H9 (cell line): ENCODE data around the gene TEX48. TPM values are rescaled to one million over a fixed set of nuclear protein-coding genes. Genes with fewer than 3 reads are reported as not detected.

Source experiments
- DNase-seq: peaks from one replicate; pipeline ENCODE4 v3.0.0-alpha.2; 2017
- H2AFZ ChIP-seq: one replicate; pipeline ENCODE4 v1.6.1; 2013; ENCODE audit warnings: mild to moderate bottlenecking, low read length, control low read depth, moderate library complexity
- H2AK5ac ChIP-seq: 2 replicates; pipeline ENCODE4 v1.6.1; 2013; ENCODE audit warnings: low read length, control low read depth, mixed read lengths; ENCODE audit not compliant: insufficient read length
- H2BK120ac ChIP-seq: one replicate; pipeline ENCODE4 v1.6.1; 2013; ENCODE audit warnings: low read depth, mild to moderate bottlenecking, low read length, control low read depth, inconsistent platforms; ENCODE audit not compliant: poor library complexity, severe bottlenecking
- H2BK12ac ChIP-seq: 2 replicates; pipeline ENCODE4 v1.6.1; 2013; ENCODE audit warnings: low read length, control low read depth, mixed read lengths, low read depth; ENCODE audit not compliant: insufficient read length
- H2BK15ac ChIP-seq: 2 replicates; pipeline ENCODE4 v1.6.1; 2013; ENCODE audit warnings: low read depth, low read length, control low read depth
- H2BK20ac ChIP-seq: one replicate; pipeline ENCODE4 v1.6.1; 2013; ENCODE audit warnings: low read depth, mild to moderate bottlenecking, low read length, control low read depth, inconsistent platforms; ENCODE audit not compliant: poor library complexity, severe bottlenecking
- H2BK5ac ChIP-seq: 2 replicates; pipeline ENCODE4 v1.6.1; 2013; ENCODE audit warnings: low read length, control low read depth, mixed read lengths; ENCODE audit not compliant: insufficient read length
- H3K14ac ChIP-seq: 2 replicates; pipeline ENCODE4 v1.6.1; 2013; ENCODE audit warnings: low read length, control low read depth; ENCODE audit not compliant: insufficient read depth
- H3K18ac ChIP-seq: 2 replicates; pipeline ENCODE4 v1.6.1; 2013; ENCODE audit warnings: low read depth, mild to moderate bottlenecking, mixed read lengths, low read length, control low read depth; ENCODE audit not compliant: insufficient read length
- H3K23ac ChIP-seq: 2 replicates; pipeline ENCODE4 v1.6.1; 2013; ENCODE audit warnings: low read length, control low read depth, mixed read lengths, low read depth; ENCODE audit not compliant: insufficient read length
- H3K23me2 ChIP-seq: 2 replicates; pipeline ENCODE4 v1.6.1; 2013; ENCODE audit warnings: low read depth, mild to moderate bottlenecking, mixed read lengths, low read length, control low read depth; ENCODE audit not compliant: insufficient read length, poor library complexity, severe bottlenecking
- H3K27ac ChIP-seq: 2 replicates; pipeline ENCODE4 v1.5.1; 2013; ENCODE audit warnings: low read length, control low read depth, mixed read lengths, low read depth; ENCODE audit not compliant: insufficient read length
- H3K27me3 ChIP-seq: 2 replicates; pipeline ENCODE4 v1.6.1; 2013; ENCODE audit warnings: low read length, control low read depth, inconsistent platforms; ENCODE audit not compliant: insufficient read depth
- H3K4ac ChIP-seq: 2 replicates; pipeline ENCODE4 v1.6.1; 2013; ENCODE audit warnings: low read depth, mild to moderate bottlenecking, control low read depth, inconsistent platforms, low read length, moderate library complexity
- H3K4me1 ChIP-seq: 2 replicates; pipeline ENCODE4 v1.6.1; 2013; ENCODE audit warnings: low read length, control low read depth, inconsistent platforms; ENCODE audit not compliant: insufficient read depth
- H3K4me2 ChIP-seq: 2 replicates; pipeline ENCODE4 v1.6.1; 2013; ENCODE audit warnings: low read length, control low read depth, mixed read lengths; ENCODE audit not compliant: insufficient read length, insufficient read depth
- H3K56ac ChIP-seq: 2 replicates; pipeline ENCODE4 v1.6.1; 2013; ENCODE audit warnings: low read depth, mild to moderate bottlenecking, mixed read lengths, low read length, control low read depth; ENCODE audit not compliant: insufficient read length
- H3K79me1 ChIP-seq: 2 replicates; pipeline ENCODE4 v1.6.1; 2013; ENCODE audit warnings: low read depth, mild to moderate bottlenecking, moderate library complexity, low read length, control low read depth, inconsistent platforms; ENCODE audit not compliant: insufficient read depth, poor library complexity, severe bottlenecking
- H3K79me2 ChIP-seq: 2 replicates; pipeline ENCODE4 v1.6.1; 2013; ENCODE audit warnings: low read length, control low read depth, inconsistent platforms; ENCODE audit not compliant: insufficient read depth
- H3K9ac ChIP-seq: 2 replicates; pipeline ENCODE4 v1.6.1; 2013; ENCODE audit warnings: low read length, control low read depth, mixed read lengths; ENCODE audit not compliant: insufficient read length; ENCODE audit errors: extremely low read depth
- H3K9me3 ChIP-seq: one replicate; pipeline ENCODE4 v1.6.1; 2013; ENCODE audit warnings: low read depth, low read length, inconsistent platforms; ENCODE audit not compliant: control insufficient read depth
- H3T11ph ChIP-seq: one replicate; pipeline ENCODE4 v1.6.1; 2013; ENCODE audit warnings: mild to moderate bottlenecking, low read length, control low read depth, inconsistent platforms
- H4K20me1 ChIP-seq: one replicate; pipeline ENCODE4 v1.6.1; 2013; ENCODE audit not compliant: control insufficient read depth, insufficient read length, insufficient read depth
- H4K5ac ChIP-seq: 2 replicates; pipeline ENCODE4 v1.6.1; 2013; ENCODE audit warnings: low read depth, mild to moderate bottlenecking, mixed read lengths, low read length, control low read depth; ENCODE audit not compliant: insufficient read length
- H4K8ac ChIP-seq: replicated peaks from 2 replicates; pipeline ENCODE4 v1.6.1; 2013; ENCODE audit warnings: low read length, control low read depth, mixed read lengths, low read depth; ENCODE audit not compliant: insufficient read length
- H4K91ac ChIP-seq: 2 replicates; pipeline ENCODE4 v1.6.1; 2013; ENCODE audit warnings: low read depth, mild to moderate bottlenecking, moderate library complexity, mixed read lengths, low read length, control low read depth; ENCODE audit not compliant: insufficient read length
- H3K27ac Mint-ChIP-seq, 3 experiments: 2 replicates in 2 of 3; 3 replicates in 1 of 3; pipeline ENCODE4 v1.8.0; 2020 to 2021; ENCODE audit warnings: mixed read lengths in 3 of 3, mild to moderate bottlenecking in 1 of 3, moderate library complexity in 1 of 3
- H3K27me3 Mint-ChIP-seq: 2 replicates; pipeline ENCODE4 v1.8.0; 2021; ENCODE audit warnings: low read depth, mild to moderate bottlenecking, moderate library complexity, mixed read lengths
- H3K36me3 Mint-ChIP-seq, 3 experiments: 2 replicates in 2 of 3; 3 replicates in 1 of 3; pipeline ENCODE4 v1.8.0; 2020 to 2021; ENCODE audit warnings: low read depth in 3 of 3, mixed read lengths in 3 of 3; ENCODE audit not compliant: insufficient read depth in 1 of 3
- H3K4me1 Mint-ChIP-seq, 2 experiments: 2 replicates each; pipeline ENCODE4 v1.8.0; 2020; ENCODE audit warnings: mixed read lengths in 2 of 2
- H3K4me3 Mint-ChIP-seq, 2 experiments: 2 replicates in 1 of 2; 3 replicates in 1 of 2; pipeline ENCODE4 v1.8.0; 2020 to 2021; ENCODE audit warnings: mild to moderate bottlenecking in 2 of 2, mixed read lengths in 2 of 2, moderate library complexity in 1 of 2
- H3K9me3 Mint-ChIP-seq, 2 experiments: 2 replicates in 1 of 2; 3 replicates in 1 of 2; pipeline ENCODE4 v1.8.0; 2020; ENCODE audit warnings: mild to moderate bottlenecking in 2 of 2, mixed read lengths in 2 of 2, moderate library complexity in 1 of 2
- WGBS: extraction: QIAGEN DNeasy Blood & Tissue Kit; methylation state at CpG from one replicate; pipeline ENCODE4 v1.1.7; 2013; ENCODE audit warnings: missing lambda C conversion rate, low lambda C conversion rate, mixed read lengths; ENCODE audit not compliant: insufficient read length; ENCODE audit errors: extremely low coverage; 5-methylcytosine and 5-hydroxymethylcytosine counted together
- total RNA-seq: library from RNA; stranded (reverse); gene quantifications from 2 replicates; pipeline ENCODE4 v1.2.1, GENCODE V29; 2021
- TF ChIP-seq, protein P1 (sequence below): fragments of 200-600 bp; sonication (generic); conservative IDR thresholded peaks from 3 replicates; pipeline ENCODE4 v1.8.0; 2021; ENCODE audit warnings: antibody characterized with exemption, mild to moderate bottlenecking

Gene TEX48
- total RNA-seq, 1 experiment from 2014 or later = not detected

DNA sequence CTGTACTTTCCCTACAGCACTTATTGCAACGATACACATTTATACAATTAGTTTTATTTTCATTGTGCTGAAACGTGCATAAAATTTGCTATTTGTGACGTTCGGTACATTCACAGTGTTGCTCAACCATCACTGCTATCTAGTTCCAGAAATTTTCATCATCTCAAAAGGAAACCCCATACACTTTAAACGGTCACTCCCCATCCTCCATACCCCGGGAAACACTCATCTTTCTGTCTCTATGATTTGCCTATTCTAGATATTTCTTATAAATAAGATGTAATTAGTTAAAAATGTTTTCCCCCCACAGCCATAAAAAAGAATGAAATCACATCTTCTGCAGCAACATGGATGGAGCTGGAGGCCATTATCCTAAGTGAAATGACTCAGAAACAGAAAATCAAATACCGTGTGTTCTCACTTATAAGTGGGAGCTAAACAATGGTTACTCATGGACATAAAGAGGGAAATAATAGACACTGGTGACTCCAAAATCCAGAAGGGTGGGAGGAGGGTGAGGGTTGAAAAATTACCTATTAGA, 40.2 kb upstream of the TEX48 start:
- H3K27ac Mint-ChIP-seq = no peak overlapping the region

More for the DNA sequence above, 40.2 kb upstream of the TEX48 start:
- TF ChIP-seq, protein P1, sequence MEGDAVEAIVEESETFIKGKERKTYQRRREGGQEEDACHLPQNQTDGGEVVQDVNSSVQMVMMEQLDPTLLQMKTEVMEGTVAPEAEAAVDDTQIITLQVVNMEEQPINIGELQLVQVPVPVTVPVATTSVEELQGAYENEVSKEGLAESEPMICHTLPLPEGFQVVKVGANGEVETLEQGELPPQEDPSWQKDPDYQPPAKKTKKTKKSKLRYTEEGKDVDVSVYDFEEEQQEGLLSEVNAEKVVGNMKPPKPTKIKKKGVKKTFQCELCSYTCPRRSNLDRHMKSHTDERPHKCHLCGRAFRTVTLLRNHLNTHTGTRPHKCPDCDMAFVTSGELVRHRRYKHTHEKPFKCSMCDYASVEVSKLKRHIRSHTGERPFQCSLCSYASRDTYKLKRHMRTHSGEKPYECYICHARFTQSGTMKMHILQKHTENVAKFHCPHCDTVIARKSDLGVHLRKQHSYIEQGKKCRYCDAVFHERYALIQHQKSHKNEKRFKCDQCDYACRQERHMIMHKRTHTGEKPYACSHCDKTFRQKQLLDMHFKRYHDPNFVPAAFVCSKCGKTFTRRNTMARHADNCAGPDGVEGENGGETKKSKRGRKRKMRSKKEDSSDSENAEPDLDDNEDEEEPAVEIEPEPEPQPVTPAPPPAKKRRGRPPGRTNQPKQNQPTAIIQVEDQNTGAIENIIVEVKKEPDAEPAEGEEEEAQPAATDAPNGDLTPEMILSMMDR = no peak
- no peak for DNase-seq
- Mint-ChIP-seq H3K27me3 (peaks cover 83% of the 10 kb centered on the region), H3K36me3 (no peaks in the 10 kb centered on the region; a peak in 2 of 7 replicates), H3K4me1 (peaks cover 15 to 22% of the 10 kb centered on the region in 2 experiments), H3K9me3 (peaks cover 0 to 3% of the 10 kb centered on the region in 2 experiments; a peak in 2 of 5 replicates), H3K4me3 (no peak overlapping the region)
- H3K23ac ChIP-seq = no peak overlapping the region
- no peak overlapping the region for H3K18ac ChIP-seq
- no peak overlapping the region for H3K4me2 ChIP-seq
- H3K79me1 ChIP-seq = no peaks in the 10 kb centered on the region
- H2BK20ac ChIP-seq = no peak overlapping the region
- no peak overlapping the region for H3K14ac ChIP-seq
- H2BK5ac ChIP-seq = no peak overlapping the region
- no peak overlapping the region for H2BK15ac ChIP-seq
- no peaks in the 10 kb centered on the region for H3K79me2 ChIP-seq
- no peak overlapping the region for H3K56ac ChIP-seq
- no peak overlapping the region for H4K5ac ChIP-seq
- H3K27ac ChIP-seq = no peak overlapping the region
- no peaks in the 10 kb centered on the region for H3K27me3 ChIP-seq
- no peaks in the 10 kb centered on the region for H4K20me1 ChIP-seq
- H2AFZ ChIP-seq = no peak overlapping the region
- no peak overlapping the region for H2AK5ac ChIP-seq
- no peaks in the 10 kb centered on the region for H3K23me2 ChIP-seq
- no peak overlapping the region for H4K8ac ChIP-seq
- no peak overlapping the region for H4K91ac ChIP-seq
- no peak overlapping the region for H2BK12ac ChIP-seq
- no peak overlapping the region for H3K4ac ChIP-seq
- no peak overlapping the region for H3T11ph ChIP-seq
- no peak overlapping the region for H2BK120ac ChIP-seq
- WGBS = no CpG with 5 or more reads among the region's 7 CpGs
- no peaks in the 10 kb centered on the region for H3K4me1 ChIP-seq
- no peak overlapping the region for H3K9ac ChIP-seq
- no peaks in the 10 kb centered on the region for H3K9me3 ChIP-seq
